Epithelial cell of alveolus of lung (primary cell): Measurements from ENCODE around the gene H3-3A. TPM values are rescaled to one million over a fixed set of nuclear protein-coding genes. Genes with fewer than 3 reads are reported as not detected.

Experiments used
- total RNA-seq: library from RNA; depleted of rRNA; stranded (reverse); fragments of >200 nt; gene quantifications from 2 replicates; pipeline ENCODE4 v1.2.1, GENCODE V29; 2015

H3-3A gene
- total RNA-seq: 374 and 469 TPM in 2 replicates

DNA sequence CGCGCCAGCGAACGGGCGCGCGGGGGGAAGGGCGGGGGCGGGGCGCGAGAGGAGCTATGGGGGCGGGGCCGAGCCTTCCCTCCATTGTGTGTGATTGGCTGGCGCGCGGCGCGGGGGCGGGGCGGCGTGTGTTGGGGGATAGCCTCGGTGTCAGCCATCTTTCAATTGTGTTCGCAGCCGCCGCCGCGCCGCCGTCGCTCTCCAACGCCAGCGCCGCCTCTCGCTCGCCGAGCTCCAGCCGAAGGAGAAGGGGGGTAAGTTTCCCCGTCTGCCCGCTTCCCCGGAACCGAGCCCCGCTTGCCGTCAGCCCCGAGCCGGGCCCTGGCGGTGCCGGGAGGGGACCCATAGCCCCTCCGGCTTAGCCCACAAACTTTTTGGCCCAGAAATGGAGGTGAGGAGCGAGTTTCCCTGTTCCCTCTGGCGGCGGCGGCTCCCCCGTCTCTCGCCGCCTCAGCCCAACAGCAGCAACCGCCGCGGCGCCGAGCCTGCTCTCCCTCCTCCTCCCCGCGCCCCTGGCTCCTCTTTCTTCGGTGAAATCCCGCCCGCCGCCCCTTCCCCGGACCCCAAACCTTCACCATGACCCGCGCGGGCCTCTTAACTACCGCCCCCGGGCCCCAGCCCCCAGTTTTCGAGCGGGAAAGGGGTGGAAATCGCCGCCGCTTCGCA, at the start of gene H3-3A:
H3-3A (plus strand) TSS at position 159 of the 666 bp plus-strand sequence. CDS start 1,636 bp downstream, outside the sequence.

Other genes starting within 250 kb of the H3-3A start
- gene TMEM63A, start 180.3 kb upstream of the H3-3A start, total RNA-seq: 10.0 and 25.4 TPM in 2 replicates
- gene LEFTY1, start 173.6 kb upstream of the H3-3A start, total RNA-seq: not detected in 2 replicates
- gene PYCR2, start 138.5 kb upstream of the H3-3A start, total RNA-seq: 35.9 and 53.3 TPM in 2 replicates
- gene LEFTY2, start 121.5 kb upstream of the H3-3A start, total RNA-seq: not detected in 2 replicates
- 17.2 and 20.0 TPM in 2 replicates for gene SDE2, start 63.4 kb upstream of the H3-3A start, total RNA-seq
- gene ACBD3, start 124.0 kb downstream of the H3-3A start, total RNA-seq: 37.8 and 51.3 TPM in 2 replicates
- not detected in 2 replicates for gene MIXL1, start 160.9 kb downstream of the H3-3A start, total RNA-seq
- gene LIN9, start 246.4 kb downstream of the H3-3A start, total RNA-seq: 3.9 and 5.6 TPM in 2 replicates